Progenitor cell of endocrine pancreas (in vitro differentiated cells): ENCODE measurements around the gene XIRP2. TPM values are rescaled to one million over a fixed set of nuclear protein-coding genes. Genes with fewer than 3 reads are reported as not detected.

Experiments
- DNase-seq: peaks from one replicate; pipeline ENCODE4 v3.0.0; 2021; ENCODE audit warnings: low spot score; ENCODE audit not compliant: unreplicated experiment
- H3K27ac Mint-ChIP-seq: 2 replicates; pipeline ENCODE4 v1.8.0; 2021; ENCODE audit warnings: mild to moderate bottlenecking, moderate library complexity, mixed read lengths
- H3K27me3 Mint-ChIP-seq: 2 replicates; pipeline ENCODE4 v1.8.0; 2021; ENCODE audit warnings: mixed read lengths
- H3K36me3 Mint-ChIP-seq: 2 replicates; pipeline ENCODE4 v1.8.0; 2022; ENCODE audit warnings: mixed read lengths; ENCODE audit not compliant: insufficient read depth
- H3K4me1 Mint-ChIP-seq: 2 replicates; pipeline ENCODE4 v1.8.0; 2021; ENCODE audit warnings: low read depth, mixed read lengths
- H3K4me3 Mint-ChIP-seq: 2 replicates; pipeline ENCODE4 v1.8.0; 2021; ENCODE audit warnings: low read depth, mild to moderate bottlenecking, moderate library complexity, mixed read lengths
- H3K9me3 Mint-ChIP-seq: 2 replicates; pipeline ENCODE4 v1.8.0; 2021; ENCODE audit warnings: low read depth, mixed read lengths
- CTCF ChIP-seq: fragments of 200-600 bp; sonication (generic); IDR thresholded peaks from one replicate; pipeline ENCODE4 v1.5.0; 2021; ENCODE audit warnings: antibody characterized with exemption, mild to moderate bottlenecking; ENCODE audit not compliant: unreplicated experiment
- total RNA-seq: library from RNA; stranded (reverse); gene quantifications from 2 replicates; pipeline ENCODE4 v1.2.1, GENCODE V29; 2021

Gene XIRP2
- total RNA-seq, 1 donor from 2014 or later, result 0.12 TPM

DNA sequence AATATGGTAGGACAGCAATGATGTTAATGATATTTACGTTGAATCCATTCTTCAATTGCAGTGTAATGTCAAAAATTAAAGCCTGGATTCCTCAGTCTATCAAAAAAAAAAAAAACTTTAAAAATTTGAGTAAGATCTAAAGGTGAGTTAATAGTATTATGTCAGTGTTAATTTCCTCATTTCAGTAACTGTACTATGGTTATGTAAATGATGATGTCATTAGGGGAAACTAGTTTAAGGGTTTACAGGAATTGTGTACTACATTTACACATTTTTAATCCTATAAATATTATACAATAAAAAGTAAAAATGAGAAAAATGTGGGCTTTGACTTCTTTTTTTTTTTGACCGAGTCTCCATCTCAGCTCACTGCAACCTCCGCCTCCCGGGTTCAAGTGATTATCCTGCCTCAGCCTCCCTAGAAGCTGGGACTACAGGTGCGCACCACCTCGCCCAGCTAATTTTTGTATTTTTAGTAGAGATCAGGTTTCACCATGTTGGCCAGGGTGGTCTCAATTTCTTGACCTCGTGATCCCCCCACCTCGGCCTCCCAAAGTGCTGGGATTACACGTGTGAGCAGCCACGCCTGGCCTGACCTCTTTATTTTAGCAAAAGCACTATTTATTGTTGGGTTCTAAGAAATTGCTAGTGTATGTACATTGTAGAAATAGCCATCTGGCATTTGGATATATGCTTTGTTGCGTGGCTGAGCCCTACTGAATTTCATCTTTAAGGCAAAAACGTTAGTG, 106.5 kb downstream of the XIRP2 start:
- TF ChIP-seq CTCF, result no peak
- no peak for DNase-seq
- Mint-ChIP-seq H3K4me3 (no peak overlapping the region), H3K4me1 (no peaks in the 10 kb centered on the region), H3K27me3 (no peaks in the 10 kb centered on the region), H3K36me3 (peaks cover 3% of the 10 kb centered on the region), H3K27ac (no peak overlapping the region), H3K9me3 (peaks cover 8% of the 10 kb centered on the region)

DNA sequence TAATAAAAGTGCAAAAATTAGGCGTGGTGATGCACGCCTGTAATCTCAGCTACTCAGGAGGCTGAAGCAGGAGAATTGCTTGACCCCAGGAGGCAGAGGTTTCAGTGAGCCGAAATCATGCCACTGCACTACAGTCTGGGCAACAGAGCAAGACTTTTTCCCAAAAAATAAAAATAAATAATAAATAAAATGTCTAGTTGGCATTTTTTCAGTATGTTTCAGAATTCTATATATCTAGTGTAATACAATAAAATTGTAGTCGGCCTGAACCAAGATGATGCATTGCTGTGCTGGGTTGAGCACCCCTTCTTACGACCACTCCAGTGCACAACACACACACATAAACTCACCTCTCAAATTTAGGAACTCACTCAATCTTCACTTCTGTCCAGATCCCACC, 108.2 kb downstream of the XIRP2 start:
- Mint-ChIP-seq H3K36me3 (peaks cover 3% of the 10 kb centered on the region), H3K27me3 (no peaks in the 10 kb centered on the region), H3K9me3 (peaks cover 8% of the 10 kb centered on the region), H3K4me3 (no peak overlapping the region), H3K4me1 (no peaks in the 10 kb centered on the region), H3K27ac (no peak overlapping the region)
- TF ChIP-seq CTCF, result no peak
- no peak for DNase-seq

GRCh38 chr2:167001165-167001564, 112.9 kb downstream of the XIRP2 start:
- TF ChIP-seq CTCF, result no peak
- H3K27ac Mint-ChIP-seq, result no peak overlapping the region
- H3K9me3 Mint-ChIP-seq, result peaks cover 3% of the 10 kb centered on the region
- DNase-seq, result no peak
- no peaks in the 10 kb centered on the region for H3K27me3 Mint-ChIP-seq
- no peaks in the 10 kb centered on the region for H3K36me3 Mint-ChIP-seq
- no peak overlapping the region for H3K4me3 Mint-ChIP-seq
- no peaks in the 10 kb centered on the region for H3K4me1 Mint-ChIP-seq

DNA sequence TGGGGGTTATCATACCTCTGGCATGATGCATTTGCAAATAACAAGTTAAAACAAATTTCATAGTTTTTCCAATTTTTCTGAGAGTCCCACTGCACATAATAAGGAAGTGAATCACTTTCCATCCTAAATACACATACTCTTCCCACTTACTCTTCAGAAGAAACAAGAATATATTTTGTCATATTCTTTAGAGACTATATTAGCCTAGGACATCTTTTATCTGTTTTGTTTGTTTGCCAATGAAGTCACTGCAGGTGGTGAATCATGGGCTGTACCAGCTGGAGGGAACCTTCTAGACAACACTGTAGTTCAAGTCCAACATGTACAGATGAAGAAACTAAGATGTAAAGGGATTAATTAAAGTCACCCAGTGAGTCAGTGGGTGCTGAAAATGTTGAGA, 116.8 kb downstream of the XIRP2 start:
- no peak for TF ChIP-seq CTCF
- Mint-ChIP-seq H3K4me3 (no peak overlapping the region), H3K36me3 (no peaks in the 10 kb centered on the region), H3K4me1 (no peaks in the 10 kb centered on the region), H3K9me3 (no peaks in the 10 kb centered on the region), H3K27me3 (no peaks in the 10 kb centered on the region), H3K27ac (no peak overlapping the region)
- no peak for DNase-seq

- no peak overlapping the region for H3K27ac Mint-ChIP-seq
- H3K4me3 Mint-ChIP-seq, result no peak overlapping the region
- H3K27me3 Mint-ChIP-seq, result no peaks in the 10 kb centered on the region
- peaks cover 8% of the 10 kb centered on the region for H3K9me3 Mint-ChIP-seq
- no peak for DNase-seq
- no peak for TF ChIP-seq CTCF
- no peaks in the 10 kb centered on the region for H3K4me1 Mint-ChIP-seq
- H3K36me3 Mint-ChIP-seq, result peaks cover 4% of the 10 kb centered on the region
Measured at GRCh38 chr2:167013227-167013626, 124.9 kb downstream of the XIRP2 start.
